B cell (primary cell): Measurements from ENCODE around the gene EPB41L5. TPM values are rescaled to one million over a fixed set of nuclear protein-coding genes. Genes with fewer than 3 reads are reported as not detected.

Experiments
- ATAC-seq: fragments of 200-7000 bp; cut with Tn5 transposase; one replicate; pipeline ENCODE4 v1.10.0; 2021; ENCODE audit warnings: low read depth, mild to moderate bottlenecking, moderate number of reproducible peaks, moderate library complexity
- CTCF ChIA-PET: fragments of 350-600 bp; sonication (Branson Sonifier 250); formaldehyde crosslinking; loops from one replicate; lab custom pipeline; 2021; ENCODE audit warnings: antibody characterized with exemption, inconsistent platforms; lab: Charles Lee
- POLR2A ChIA-PET: fragments of 350-600 bp; sonication (Branson Sonifier 250); formaldehyde crosslinking; loops from one replicate; lab custom pipeline; 2021; ENCODE audit warnings: antibody characterized with exemption; lab: Charles Lee
- DNase-seq: peaks from one replicate; pipeline ENCODE4 v3.0.0; 2013
- H2AFZ ChIP-seq: 2 replicates; pipeline ENCODE4 v1.6.1; 2012; ENCODE audit warnings: mild to moderate bottlenecking, low read depth, low read length; ENCODE audit not compliant: insufficient read depth, poor library complexity, severe bottlenecking
- H3K27ac ChIP-seq, 2 donors: 1 replicate in 1 of 2; 2 replicates in 1 of 2; pipeline ENCODE4 v1.5.1; 2012 to 2013; ENCODE audit warnings: low read length in 2 of 2, mild to moderate bottlenecking in 2 of 2, moderate library complexity in 1 of 2
- H3K27me3 ChIP-seq, 4 experiments: fragments of 200-600 bp in 1 of 4; sonication (generic) in 1 of 4; replicated peaks in 1 of 4; 1 replicate in 2 of 4; 2 replicates in 2 of 4; pipeline versions ENCODE4 v1.6.1 to v1.7.0; 2013 to 2016; ENCODE audit warnings: low read length in 3 of 4, mild to moderate bottlenecking in 2 of 4, mixed read lengths in 1 of 4, moderate library complexity in 1 of 4; ENCODE audit not compliant: insufficient read depth in 4 of 4, control insufficient read depth in 3 of 4; ENCODE audit errors: control extremely low read depth in 1 of 4
- H3K36me3 ChIP-seq, 2 experiments: replicated peaks in 1 of 2; 1 replicate in 1 of 2; 2 replicates in 1 of 2; pipeline versions ENCODE4 v1.6.1 to v1.7.1; 2013; ENCODE audit warnings: low read length in 1 of 2; ENCODE audit not compliant: insufficient read depth in 2 of 2, control insufficient read depth in 1 of 2; ENCODE audit errors: control extremely low read depth in 1 of 2, extremely low read depth in 1 of 2
- H3K4me1 ChIP-seq, 2 donors: fragments of 200-600 bp in 1 of 2; sonication (generic) in 1 of 2; 1 replicate in 1 of 2; 2 replicates in 1 of 2; pipeline versions ENCODE4 v1.5.1 to v1.6.1; 2013 to 2017; ENCODE audit warnings: low read length in 2 of 2; ENCODE audit not compliant: control insufficient read depth in 2 of 2, insufficient read depth in 2 of 2
- H3K4me2 ChIP-seq: replicated peaks from 2 replicates; pipeline ENCODE3; 2012; ENCODE audit warnings: mild to moderate bottlenecking, low read depth, low read length; ENCODE audit not compliant: poor library complexity, severe bottlenecking
- H3K4me3 ChIP-seq, 5 experiments: fragments of 200-600 bp in 1 of 5; sonication (generic) in 1 of 5; 1 replicate in 3 of 5; 2 replicates in 2 of 5; pipeline versions ENCODE4 v1.5.1 to v1.7.0; 2011 to 2016; ENCODE audit warnings: low read length in 4 of 5, mild to moderate bottlenecking in 4 of 5, low read depth in 2 of 5, control low read depth in 1 of 5, moderate library complexity in 1 of 5; ENCODE audit not compliant: insufficient read depth in 1 of 5; ENCODE audit errors: control extremely low read depth in 1 of 5, extremely low read depth in 1 of 5
- H3K79me2 ChIP-seq: fragments of 200-600 bp; sonication (generic); one replicate; pipeline ENCODE4 v1.6.0; 2016; ENCODE audit warnings: low read length; ENCODE audit not compliant: control insufficient read depth, insufficient read depth
- H3K9ac ChIP-seq: fragments of 200-600 bp; sonication (generic); 2 replicates; pipeline ENCODE4 v1.6.1; 2017; ENCODE audit warnings: mild to moderate bottlenecking, low read length, moderate library complexity
- H3K9me3 ChIP-seq, 3 donors: one replicate each; pipeline versions ENCODE4 v1.6.1 to v1.7.1; 2013; ENCODE audit warnings: low read length in 2 of 3; ENCODE audit not compliant: control insufficient read depth in 2 of 3, insufficient read depth in 1 of 3; ENCODE audit errors: control extremely low read depth in 1 of 3
- H4K20me1 ChIP-seq: 2 replicates; pipeline ENCODE4 v1.6.0; 2012; ENCODE audit warnings: mild to moderate bottlenecking, low read length; ENCODE audit not compliant: insufficient read depth, control insufficient read depth, poor library complexity, severe bottlenecking
- H3K27ac Mint-ChIP-seq: one replicate; pipeline ENCODE4 v1.8.0; 2021; ENCODE audit warnings: mixed read lengths
- H3K27me3 Mint-ChIP-seq: one replicate; pipeline ENCODE4 v1.8.0; 2021; ENCODE audit warnings: mixed read lengths
- H3K4me1 Mint-ChIP-seq: one replicate; pipeline ENCODE4 v1.8.0; 2021; ENCODE audit warnings: mixed read lengths
- H3K4me3 Mint-ChIP-seq: one replicate; pipeline ENCODE4 v1.8.0; 2021; ENCODE audit warnings: mixed read lengths
- H3K9me3 Mint-ChIP-seq: one replicate; pipeline ENCODE4 v1.8.0; 2022; ENCODE audit warnings: mixed read lengths; ENCODE audit not compliant: insufficient read depth
- EZH2 ChIP-seq: IDR thresholded peaks from 2 replicates; pipeline ENCODE4 v1.6.1; 2012; ENCODE audit warnings: borderline replicate concordance, low read depth, mild to moderate bottlenecking, moderate library complexity, low read length; ENCODE audit not compliant: insufficient read depth, poor library complexity, severe bottlenecking
- WGBS: methylation state at CpG from one replicate; pipeline ENCODE4 v1.1.5; 2013; ENCODE audit warnings: missing lambda C conversion rate; ENCODE audit not compliant: insufficient coverage; 5-methylcytosine and 5-hydroxymethylcytosine counted together
- intact Hi-C: fragments of 100-400 bp; cut with micrococcal nuclease; formaldehyde crosslinking; loops from one replicate; pipeline ENCODE4 v1.10.0; 2022
- polyA plus RNA-seq: library from polyadenylated mRNA; depleted of rRNA; stranded (reverse); fragments of >200 nt; gene quantifications from 2 replicates; pipeline ENCODE4 v1.2.3, GENCODE V29; 2012
- total RNA-seq, 2 donors: library from RNA; stranded (reverse); fragments of 120-200 nt in 1 of 2; gene quantifications; 1 replicate in 1 of 2; 2 replicates in 1 of 2; pipeline versions ENCODE4 v1.2.3 to v1.2.4, GENCODE V29; 2013 to 2022
- TF ChIP-seq, protein P1 (sequence below): fragments of 200-600 bp; IDR thresholded peaks from one replicate; pipeline ENCODE4 v1.8.0; 2022; ENCODE audit warnings: antibody characterized with exemption, mild to moderate bottlenecking

The EPB41L5 gene
- total and polyA plus RNA-seq, 2 donors (not counting 1 experiment from before 2014, with no cell fraction given): 3.9 to 14.0 TPM

DNA sequence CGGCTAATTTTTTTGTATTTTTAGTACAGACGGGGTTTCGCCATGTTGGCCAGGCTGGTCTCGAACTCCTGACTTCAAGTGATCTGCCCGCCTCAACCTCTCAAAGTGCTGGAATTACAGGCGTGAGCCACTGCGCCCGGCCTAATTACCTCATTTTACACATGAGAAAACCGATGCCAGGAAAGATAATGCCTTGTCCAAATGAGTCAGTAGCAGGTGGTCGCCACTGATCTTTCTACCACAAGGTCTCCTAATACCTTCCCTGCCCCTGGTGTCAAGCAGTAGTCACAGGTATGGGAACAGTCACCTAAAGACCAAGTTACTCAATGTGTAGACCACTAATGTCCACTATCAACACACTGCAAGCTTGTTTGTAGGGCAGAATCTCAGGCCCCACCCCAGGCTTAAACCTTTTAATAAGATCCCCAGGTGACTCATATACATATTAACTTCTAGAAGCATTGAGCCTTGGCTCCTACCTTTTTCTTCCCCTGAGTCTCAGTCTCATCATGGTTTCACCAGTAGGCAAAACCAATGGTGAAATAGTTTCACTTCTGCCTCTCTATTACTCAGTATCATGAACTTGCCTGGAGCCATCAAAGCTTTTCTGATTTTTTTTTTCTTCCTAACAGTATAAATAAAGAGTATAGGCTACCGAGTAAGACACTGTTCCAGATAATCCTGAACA lies 6.9 kb upstream of the EPB41L5 start:
- H3K4me3 ChIP-seq: no peak overlapping the region
- no peaks in the 10 kb centered on the region for H3K79me2 ChIP-seq
- peak; percentile 83 for ATAC-seq
- H3K4me2 ChIP-seq: peak overlapping the region; percentile 2
- Mint-ChIP-seq H3K9me3 (no peaks in the 10 kb centered on the region), H3K4me1 (peaks cover 14% of the 10 kb centered on the region), H3K27ac (no peak overlapping the region), H3K27me3 (peaks cover 2% of the 10 kb centered on the region), H3K4me3 (no peak overlapping the region)
- H3K9ac ChIP-seq: no peak overlapping the region
- intact Hi-C loops: no loop called here
- CTCF ChIA-PET: interaction anchor here (0.7 to 1.2 kb wide), 2 partner anchors 169 to 237 kb away, joined by 3 read pairs; no protein-coding TSS in a partner anchor
- peak overlapping the region in 1 of 2 donors; percentile 25 for H3K27ac ChIP-seq
- 77% methylated on average over 10 of the region's 11 CpGs for WGBS
- peak; percentile 43 for DNase-seq
- no peaks in the 10 kb centered on the region for H3K27me3 ChIP-seq
- no peaks in the 10 kb centered on the region for H4K20me1 ChIP-seq
- no peak overlapping the region for H2AFZ ChIP-seq
- H3K4me1 ChIP-seq: peaks cover 9 to 12% of the 10 kb centered on the region in 2 donors
- H3K36me3 ChIP-seq: no peaks in the 10 kb centered on the region
- TF ChIP-seq, protein P1, sequence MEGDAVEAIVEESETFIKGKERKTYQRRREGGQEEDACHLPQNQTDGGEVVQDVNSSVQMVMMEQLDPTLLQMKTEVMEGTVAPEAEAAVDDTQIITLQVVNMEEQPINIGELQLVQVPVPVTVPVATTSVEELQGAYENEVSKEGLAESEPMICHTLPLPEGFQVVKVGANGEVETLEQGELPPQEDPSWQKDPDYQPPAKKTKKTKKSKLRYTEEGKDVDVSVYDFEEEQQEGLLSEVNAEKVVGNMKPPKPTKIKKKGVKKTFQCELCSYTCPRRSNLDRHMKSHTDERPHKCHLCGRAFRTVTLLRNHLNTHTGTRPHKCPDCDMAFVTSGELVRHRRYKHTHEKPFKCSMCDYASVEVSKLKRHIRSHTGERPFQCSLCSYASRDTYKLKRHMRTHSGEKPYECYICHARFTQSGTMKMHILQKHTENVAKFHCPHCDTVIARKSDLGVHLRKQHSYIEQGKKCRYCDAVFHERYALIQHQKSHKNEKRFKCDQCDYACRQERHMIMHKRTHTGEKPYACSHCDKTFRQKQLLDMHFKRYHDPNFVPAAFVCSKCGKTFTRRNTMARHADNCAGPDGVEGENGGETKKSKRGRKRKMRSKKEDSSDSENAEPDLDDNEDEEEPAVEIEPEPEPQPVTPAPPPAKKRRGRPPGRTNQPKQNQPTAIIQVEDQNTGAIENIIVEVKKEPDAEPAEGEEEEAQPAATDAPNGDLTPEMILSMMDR: no peak
- TF ChIP-seq EZH2: no peak
- POLR2A ChIA-PET: no interaction called here
- H3K9me3 ChIP-seq: peaks cover 0 to 4% (median 0%) of the 10 kb centered on the region in 3 donors

DNA sequence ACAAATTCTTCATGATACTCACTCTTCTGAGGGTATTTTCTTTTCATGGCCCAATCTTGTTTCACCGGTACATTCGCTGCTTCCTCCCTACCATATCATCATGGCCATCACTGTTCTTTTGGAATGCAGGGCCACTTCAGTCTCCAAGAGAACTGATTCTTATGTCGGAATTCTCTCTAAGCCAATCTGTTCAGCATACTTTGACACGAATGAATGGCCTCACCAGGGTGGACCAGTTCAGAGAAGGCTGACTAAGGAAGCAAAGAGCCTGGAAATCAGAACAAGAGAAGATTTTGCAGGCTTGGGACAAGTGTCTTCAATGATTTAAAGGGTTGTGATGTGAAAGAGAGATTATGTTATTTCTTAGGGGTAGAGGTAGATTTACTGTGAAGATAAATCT lies 5.0 kb upstream of the EPB41L5 start:
- H3K27ac Mint-ChIP-seq: no peak overlapping the region
- H2AFZ ChIP-seq: no peak overlapping the region
- intact Hi-C loops: no loop called here

More for the DNA sequence above, 5.0 kb upstream of the EPB41L5 start:
- no peak overlapping the region for H3K9ac ChIP-seq
- no peaks in the 10 kb centered on the region for H3K27me3 ChIP-seq
- H3K4me3 ChIP-seq: no peak overlapping the region
- DNase-seq: no peak
- H3K4me3 Mint-ChIP-seq: no peak overlapping the region
- no peaks in the 10 kb centered on the region for H4K20me1 ChIP-seq
- peaks cover 15 to 18% of the 10 kb centered on the region in 2 donors for H3K4me1 ChIP-seq
- ChIA-PET CTCF (no interaction called here), POLR2A (no interaction called here)
- H3K4me2 ChIP-seq: no peak overlapping the region
- no peak overlapping the region for H3K27ac ChIP-seq
- H3K27me3 Mint-ChIP-seq: no peaks in the 10 kb centered on the region
- TF ChIP-seq, protein P1: no peak
- no peak for TF ChIP-seq EZH2
- H3K36me3 ChIP-seq: no peaks in the 10 kb centered on the region
- H3K79me2 ChIP-seq: no peaks in the 10 kb centered on the region
- no peak for ATAC-seq
- H3K9me3 ChIP-seq: peaks cover 0 to 4% (median 0%) of the 10 kb centered on the region in 3 donors
- WGBS: 100% methylated on average over 3 of the region's 4 CpGs
- peaks cover 26% of the 10 kb centered on the region for H3K4me1 Mint-ChIP-seq
- no peaks in the 10 kb centered on the region for H3K9me3 Mint-ChIP-seq
